Endothelial cell of hepatic sinusoid (primary cell): ENCODE data around the gene CD2BP2.

ENCODE experiments used
- in situ Hi-C: cut with HindIII; loops from 2 replicates; pipeline ENCODE4 v1.10.0; 2017; ENCODE audit warnings: low sequenced_read_pairs

Gene CD2BP2

GRCh38 chr16:30379158-30379783 is 24.2 kb upstream of the CD2BP2 start:
- in situ Hi-C loops, result no loop called here

GRCh38 chr16:30378236-30379157 is 23.4 kb upstream of the CD2BP2 start:
- in situ Hi-C loops, result no loop called here

DNA sequence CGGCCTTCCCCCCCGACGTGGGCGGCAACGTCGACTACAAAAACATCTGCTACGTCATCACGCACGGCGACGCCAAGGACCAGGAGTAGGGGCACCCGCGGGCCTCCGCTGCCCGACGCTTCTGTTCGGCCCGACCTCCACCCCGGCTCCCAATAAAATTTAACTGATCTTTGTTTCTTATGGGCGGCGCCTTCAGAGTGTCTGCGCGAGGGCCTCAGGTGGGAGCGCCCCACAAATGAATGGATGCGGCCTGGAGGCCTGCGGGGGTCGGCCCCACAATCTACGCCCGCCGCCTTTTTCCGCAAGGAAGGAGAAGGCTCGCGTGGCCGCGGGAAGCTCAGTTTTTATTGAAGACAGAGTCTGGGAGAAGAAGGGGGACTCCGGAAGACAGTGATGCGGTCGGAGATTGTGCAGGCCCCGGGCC is 22.7 kb upstream of the CD2BP2 start:
- in situ Hi-C loops, result no loop called here

DNA sequence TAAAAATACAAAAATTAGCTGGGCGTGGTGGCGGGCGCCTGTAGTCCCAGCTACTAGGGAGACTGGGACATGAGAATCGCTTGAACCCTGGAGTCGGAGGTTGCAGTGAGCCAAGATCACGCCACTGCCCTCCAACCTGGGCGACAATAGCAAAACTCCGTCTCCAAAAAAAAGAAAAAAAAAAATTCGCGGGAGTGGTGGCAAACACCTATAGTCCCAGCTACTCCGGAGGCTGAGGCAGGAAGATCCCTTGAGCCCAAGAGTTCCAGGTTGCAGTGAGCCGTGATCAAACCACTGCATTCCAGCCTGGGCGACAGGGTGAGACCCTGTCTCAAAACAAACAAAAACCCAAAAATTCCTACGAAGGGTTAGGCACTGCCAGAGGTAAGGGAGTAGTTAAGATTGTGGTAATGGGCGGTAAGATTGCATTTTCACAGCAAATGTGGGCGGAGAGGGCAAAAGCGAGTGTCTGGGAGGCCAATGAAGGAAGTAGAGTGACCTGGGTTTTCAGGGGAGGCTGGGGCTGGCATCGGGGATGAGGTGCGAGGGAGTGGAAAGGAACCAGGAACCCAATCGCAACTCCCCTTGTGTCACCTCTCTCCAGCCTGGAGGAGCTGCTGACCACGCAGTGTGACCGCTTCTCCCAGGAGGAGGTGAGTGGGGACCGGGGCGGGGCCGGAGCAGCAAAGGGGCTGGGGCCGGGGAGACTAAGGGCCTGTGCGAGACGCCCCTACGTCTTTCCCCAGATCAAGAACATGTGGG is 22.1 kb upstream of the CD2BP2 start:
- in situ Hi-C loops, result no loop called here

GRCh38 chr16:30376461-30376902 is 21.4 kb upstream of the CD2BP2 start:
- in situ Hi-C loops, result no loop called here

DNA sequence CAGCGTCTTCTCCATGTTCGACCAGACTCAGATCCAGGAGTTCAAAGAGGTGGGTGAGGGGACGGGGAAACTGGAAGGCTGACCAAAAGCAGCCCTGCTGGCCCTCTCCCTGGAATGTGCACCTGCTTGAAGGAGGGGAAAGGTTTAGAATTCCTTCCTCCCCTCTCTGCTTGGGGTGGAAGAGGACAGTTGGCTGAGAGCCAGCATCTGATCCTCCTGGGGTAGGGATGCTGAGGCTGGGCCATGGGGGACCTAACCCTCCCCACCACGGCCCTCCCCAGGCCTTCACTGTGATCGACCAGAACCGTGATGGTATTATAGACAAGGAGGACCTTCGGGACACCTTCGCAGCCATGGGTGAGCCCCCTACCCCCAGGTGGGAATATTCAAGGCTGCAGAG is 20.8 kb upstream of the CD2BP2 start:
- in situ Hi-C loops, result no loop called here

DNA sequence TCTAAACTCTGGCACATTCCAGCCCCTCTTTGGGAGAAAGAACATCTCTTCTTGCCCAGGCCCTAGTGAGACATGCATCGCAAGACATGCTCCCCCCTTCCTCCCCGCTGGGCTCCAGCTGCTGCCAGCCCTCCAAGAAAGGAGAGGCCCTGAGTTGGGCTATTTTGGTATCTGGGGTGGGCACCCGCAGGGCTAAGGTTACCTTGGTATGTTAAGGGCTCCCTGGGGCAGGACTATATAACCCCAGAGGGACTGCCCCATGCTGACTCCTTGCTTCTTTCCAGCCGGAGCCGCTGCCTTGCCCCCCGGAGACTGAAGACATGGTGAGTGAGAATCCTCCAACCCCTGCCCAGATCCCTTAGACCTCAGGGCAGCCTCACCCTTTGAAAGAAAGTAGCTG is 19.4 kb upstream of the CD2BP2 start, which contains the start of gene MYL11:
MYL11 (plus strand) TSS at position 265 of the 400 bp plus-strand sequence; CDS start at position 321, 56 bp downstream.
- in situ Hi-C loops, result no loop called here

- in situ Hi-C loops, result no loop called here
Observed at GRCh38 chr16:30372725-30373124, 17.6 kb upstream of the CD2BP2 start.

DNA sequence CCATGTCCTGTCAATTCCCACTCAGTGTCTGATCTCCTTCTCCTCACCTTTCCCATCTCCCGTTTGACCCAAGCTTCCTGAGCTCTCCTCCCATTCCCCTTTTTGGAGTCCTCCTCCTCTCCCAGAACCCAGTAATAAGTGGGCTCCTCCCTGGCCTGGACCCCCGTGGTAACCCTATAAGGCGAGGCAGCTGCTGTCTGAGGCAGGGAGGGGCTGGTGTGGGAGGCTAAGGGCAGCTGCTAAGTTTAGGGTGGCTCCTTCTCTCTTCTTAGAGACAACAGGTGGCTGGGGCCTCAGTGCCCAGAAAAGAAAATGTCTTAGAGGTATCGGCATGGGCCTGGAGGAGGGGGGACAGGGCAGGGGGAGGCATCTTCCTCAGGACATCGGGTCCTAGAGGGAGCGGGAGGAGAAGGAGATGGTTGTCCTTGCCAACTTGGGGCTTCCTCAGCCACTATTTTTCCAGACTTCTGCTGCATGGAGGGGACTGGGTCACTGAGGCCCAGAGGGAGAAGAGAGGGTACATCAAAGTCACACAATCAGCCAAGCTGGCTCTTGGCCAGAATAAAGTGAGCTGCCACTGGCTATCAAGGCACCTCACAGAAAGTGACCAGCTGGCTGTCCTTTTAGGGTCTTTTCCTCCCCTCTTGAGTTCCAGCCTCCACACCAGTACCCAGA is 17.1 kb upstream of the CD2BP2 start:
- in situ Hi-C loops, result no loop called here

GRCh38 chr16:30371248-30371816 is 16.2 kb upstream of the CD2BP2 start:
- in situ Hi-C loops, result no loop called here

- in situ Hi-C loops, result no loop called here
Observed at GRCh38 chr16:30370456-30371247, 15.5 kb upstream of the CD2BP2 start, which contains the start of gene TBC1D10B. TSS of gene TBC1D10B (minus strand) at chr16:30370494. CDS start at chr16:30370183, 311 bp downstream.

DNA sequence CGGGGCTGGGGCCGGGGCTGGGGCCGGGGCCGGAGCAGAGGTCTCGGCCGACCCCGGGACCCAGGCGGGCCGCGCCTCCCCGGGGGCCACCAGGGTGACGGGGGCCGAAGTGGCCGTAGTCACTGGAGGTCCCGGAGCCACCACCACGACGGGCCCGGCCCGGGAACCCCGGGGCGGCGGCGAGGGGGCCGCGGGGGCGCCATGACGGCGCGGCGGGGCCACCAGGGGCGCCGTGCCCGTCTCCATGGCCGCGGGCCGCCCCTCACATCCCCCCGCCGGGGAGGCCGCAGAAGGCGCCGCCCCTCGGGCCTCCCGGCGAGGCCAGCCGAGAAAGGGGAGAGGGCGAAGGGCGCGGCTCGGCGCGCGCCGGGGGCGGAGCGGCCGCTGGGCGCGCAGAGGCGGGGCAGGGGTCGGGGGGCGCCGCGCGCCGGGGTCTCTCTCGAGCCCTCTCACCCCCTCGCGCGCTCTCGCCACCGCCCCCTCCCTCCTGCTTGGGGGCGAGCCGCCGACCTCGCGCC is 14.9 kb upstream of the CD2BP2 start:
- in situ Hi-C loops, result no loop called here

DNA sequence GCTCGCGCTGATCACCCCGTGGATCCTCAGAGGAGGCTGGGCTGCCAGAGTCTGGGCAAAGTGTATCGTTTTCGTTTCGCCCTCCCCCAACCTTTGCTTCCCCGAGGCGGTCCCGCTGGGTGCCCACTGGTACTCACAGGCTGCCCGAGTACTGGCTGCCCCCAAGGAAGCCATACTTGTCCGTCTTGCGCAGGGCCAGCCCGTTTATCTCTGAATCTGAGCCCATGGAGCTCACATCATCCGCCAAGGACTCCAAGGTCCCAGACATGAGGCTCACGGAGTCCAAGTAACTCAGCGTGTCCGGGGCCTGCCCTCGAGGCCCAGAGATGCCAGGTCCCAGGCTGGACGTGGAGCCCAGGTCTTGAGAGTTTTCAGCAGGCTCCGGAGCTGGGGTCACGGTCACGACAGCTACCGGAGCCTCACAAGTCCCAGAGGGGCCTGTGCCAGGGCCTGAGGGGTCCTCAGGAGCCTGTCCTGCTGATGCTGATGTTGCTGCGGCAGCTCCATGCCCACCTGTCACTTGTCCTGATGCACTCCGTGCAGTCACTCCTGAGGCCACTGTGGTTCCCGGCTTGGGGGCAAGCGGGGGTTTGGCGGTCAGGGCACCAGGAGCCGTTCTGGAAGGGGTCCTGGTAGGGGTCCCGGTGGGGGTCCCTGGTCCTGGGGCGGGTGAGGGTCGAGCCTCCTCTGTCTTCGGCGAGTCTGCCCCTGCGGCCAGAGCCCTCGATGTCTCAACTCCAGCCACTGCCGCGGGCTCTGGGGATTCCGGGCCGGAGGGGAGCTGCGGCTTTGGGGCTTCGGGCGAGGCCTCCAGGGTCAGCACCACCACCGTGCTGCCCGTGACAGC is 14.2 kb upstream of the CD2BP2 start:
- in situ Hi-C loops, result no loop called here

- in situ Hi-C loops, result no loop called here
Observed at GRCh38 chr16:30368792-30369090, 13.6 kb upstream of the CD2BP2 start.

- in situ Hi-C loops, result no loop called here
Observed at GRCh38 chr16:30368122-30368791, 13.1 kb upstream of the CD2BP2 start.

- in situ Hi-C loops, result no loop called here
Observed at GRCh38 chr16:30367349-30368009, 12.4 kb upstream of the CD2BP2 start.

DNA sequence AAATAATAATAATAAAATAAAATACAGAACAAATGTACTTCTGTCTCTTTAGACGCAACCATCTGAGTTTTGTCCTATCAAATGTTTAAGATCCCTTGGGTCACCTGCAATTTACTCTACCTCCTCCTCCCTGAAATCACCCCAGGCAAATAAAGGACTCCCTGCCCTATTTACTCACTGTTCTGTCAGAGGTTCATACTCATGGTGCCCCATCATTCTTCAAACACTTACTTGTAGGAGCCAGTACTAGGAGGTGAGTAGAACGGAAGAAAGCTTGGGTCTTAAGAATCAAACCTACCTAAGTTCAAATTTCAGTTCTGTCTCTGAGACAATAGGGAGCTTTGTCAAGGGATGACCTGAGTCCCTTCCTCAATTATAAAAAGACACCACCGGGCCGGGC is 11.4 kb upstream of the CD2BP2 start:
- in situ Hi-C loops, result no loop called here
